Progenitor cell of endocrine pancreas (in vitro differentiated cells): ENCODE data around the gene THSD4. TPM values are rescaled to one million over a fixed set of nuclear protein-coding genes. Genes with fewer than 3 reads are reported as not detected.

Source experiments
- DNase-seq: peaks from one replicate; pipeline ENCODE4 v3.0.0; 2021; ENCODE audit warnings: low spot score; ENCODE audit not compliant: unreplicated experiment
- H3K27ac Mint-ChIP-seq: 2 replicates; pipeline ENCODE4 v1.8.0; 2021; ENCODE audit warnings: mild to moderate bottlenecking, moderate library complexity, mixed read lengths
- H3K27me3 Mint-ChIP-seq: 2 replicates; pipeline ENCODE4 v1.8.0; 2021; ENCODE audit warnings: mixed read lengths
- H3K36me3 Mint-ChIP-seq: 2 replicates; pipeline ENCODE4 v1.8.0; 2022; ENCODE audit warnings: mixed read lengths; ENCODE audit not compliant: insufficient read depth
- H3K4me1 Mint-ChIP-seq: 2 replicates; pipeline ENCODE4 v1.8.0; 2021; ENCODE audit warnings: low read depth, mixed read lengths
- H3K4me3 Mint-ChIP-seq: 2 replicates; pipeline ENCODE4 v1.8.0; 2021; ENCODE audit warnings: low read depth, mild to moderate bottlenecking, moderate library complexity, mixed read lengths
- H3K9me3 Mint-ChIP-seq: 2 replicates; pipeline ENCODE4 v1.8.0; 2021; ENCODE audit warnings: low read depth, mixed read lengths
- CTCF ChIP-seq: fragments of 200-600 bp; sonication (generic); IDR thresholded peaks from one replicate; pipeline ENCODE4 v1.5.0; 2021; ENCODE audit warnings: antibody characterized with exemption, mild to moderate bottlenecking; ENCODE audit not compliant: unreplicated experiment
- total RNA-seq: library from RNA; stranded (reverse); gene quantifications from 2 replicates; pipeline ENCODE4 v1.2.1, GENCODE V29; 2021

THSD4 gene
- total RNA-seq, 1 donor from 2014 or later, result 6.8 TPM

GRCh38 chr15:71411538-71412482 lies 296.5 kb downstream of the THSD4 start:
- peak overlapping the region; percentile 74 for H3K27ac Mint-ChIP-seq
- H3K9me3 Mint-ChIP-seq, result no peaks in the 10 kb centered on the region
- H3K36me3 Mint-ChIP-seq, result no peaks in the 10 kb centered on the region
- H3K4me1 Mint-ChIP-seq, result no peaks in the 10 kb centered on the region
- DNase-seq, result no peak
- H3K27me3 Mint-ChIP-seq, result peaks cover 82% of the 10 kb centered on the region
- no peak overlapping the region for H3K4me3 Mint-ChIP-seq
- no peak for TF ChIP-seq CTCF

- no peak for TF ChIP-seq CTCF
- Mint-ChIP-seq H3K36me3 (no peaks in the 10 kb centered on the region), H3K27me3 (peaks cover 79% of the 10 kb centered on the region), H3K27ac (no peak overlapping the region), H3K4me3 (no peak overlapping the region), H3K4me1 (no peaks in the 10 kb centered on the region), H3K9me3 (peaks cover 9% of the 10 kb centered on the region)
- DNase-seq, result no peak
Observed at GRCh38 chr15:71413419-71413818, 298.1 kb downstream of the THSD4 start.

- DNase-seq, result no peak
- TF ChIP-seq CTCF, result no peak
- Mint-ChIP-seq H3K27me3 (peaks cover 79% of the 10 kb centered on the region), H3K4me1 (no peaks in the 10 kb centered on the region), H3K4me3 (no peak overlapping the region), H3K9me3 (peaks cover 9% of the 10 kb centered on the region), H3K27ac (no peak overlapping the region), H3K36me3 (no peaks in the 10 kb centered on the region)
Observed at GRCh38 chr15:71414853-71415252, 299.6 kb downstream of the THSD4 start.

- DNase-seq, result no peak
- Mint-ChIP-seq H3K4me1 (no peaks in the 10 kb centered on the region), H3K27ac (no peak overlapping the region), H3K27me3 (peaks cover 88% of the 10 kb centered on the region), H3K36me3 (no peaks in the 10 kb centered on the region), H3K4me3 (no peak overlapping the region), H3K9me3 (peaks cover 1% of the 10 kb centered on the region)
- TF ChIP-seq CTCF, result no peak
Observed at GRCh38 chr15:71422530-71423259, 307.4 kb downstream of the THSD4 start.

- peaks cover 88% of the 10 kb centered on the region for H3K27me3 Mint-ChIP-seq
- H3K36me3 Mint-ChIP-seq, result no peaks in the 10 kb centered on the region
- no peak for DNase-seq
- H3K27ac Mint-ChIP-seq, result no peak overlapping the region
- H3K4me1 Mint-ChIP-seq, result no peaks in the 10 kb centered on the region
- H3K9me3 Mint-ChIP-seq, result no peaks in the 10 kb centered on the region
- TF ChIP-seq CTCF, result no peak
- H3K4me3 Mint-ChIP-seq, result no peak overlapping the region
Observed at GRCh38 chr15:71424765-71425164, 309.5 kb downstream of the THSD4 start.
